GM10266 (cell line): ENCODE results near the gene ENTPD2.

ENCODE experiments used
- DNase-seq: peaks from one replicate; pipeline ENCODE4 v3.0.0; 2012; ENCODE audit errors: extremely low spot score
- TF ChIP-seq, protein P1 (sequence below): IDR thresholded peaks from 2 replicates; pipeline ENCODE4 v1.5.1; 2012; ENCODE audit warnings: mild to moderate bottlenecking, low read depth; ENCODE audit not compliant: control insufficient read depth, insufficient read depth; ENCODE audit errors: missing control alignments

The ENTPD2 gene

DNA sequence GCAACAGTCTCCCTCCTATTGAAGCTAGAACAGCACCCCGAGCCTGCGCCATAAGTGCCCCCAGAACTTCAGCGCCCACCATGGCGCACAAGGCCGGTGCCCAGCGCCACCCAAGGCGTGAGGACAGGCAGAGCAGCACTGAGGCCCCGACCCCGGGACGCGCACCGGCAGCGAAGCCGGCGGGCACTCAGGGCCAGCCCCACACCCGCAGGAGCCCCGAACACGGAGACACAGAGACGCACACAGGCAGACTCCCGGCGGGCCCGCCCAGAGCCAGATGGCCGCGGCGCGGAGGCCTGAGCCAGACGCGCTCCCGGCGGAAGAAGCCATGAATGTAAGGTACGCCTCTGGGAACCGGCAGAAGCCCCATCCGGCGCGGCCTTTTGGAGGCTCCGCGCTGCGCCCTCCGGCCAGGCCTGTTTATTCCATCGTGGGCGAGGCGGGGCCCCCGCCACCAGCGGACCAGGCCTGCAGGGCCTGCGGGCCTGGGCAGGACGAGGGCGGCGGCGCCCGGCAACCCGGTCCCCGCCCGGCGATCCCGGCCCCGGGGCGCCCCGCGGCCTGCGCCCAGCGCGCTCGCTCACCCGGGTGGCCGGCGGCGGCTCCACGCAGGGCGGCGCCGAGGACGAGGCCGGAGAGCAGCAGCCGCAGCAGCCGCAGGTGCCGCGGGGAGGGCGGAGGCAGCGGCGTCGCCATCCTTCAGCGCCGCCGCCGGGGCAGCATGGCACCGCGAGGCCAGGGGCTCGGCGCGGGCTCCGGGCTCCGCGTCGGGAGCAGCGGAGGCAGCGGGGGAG is 8.4 kb downstream of the ENTPD2 start:
- TF ChIP-seq, protein P1, sequence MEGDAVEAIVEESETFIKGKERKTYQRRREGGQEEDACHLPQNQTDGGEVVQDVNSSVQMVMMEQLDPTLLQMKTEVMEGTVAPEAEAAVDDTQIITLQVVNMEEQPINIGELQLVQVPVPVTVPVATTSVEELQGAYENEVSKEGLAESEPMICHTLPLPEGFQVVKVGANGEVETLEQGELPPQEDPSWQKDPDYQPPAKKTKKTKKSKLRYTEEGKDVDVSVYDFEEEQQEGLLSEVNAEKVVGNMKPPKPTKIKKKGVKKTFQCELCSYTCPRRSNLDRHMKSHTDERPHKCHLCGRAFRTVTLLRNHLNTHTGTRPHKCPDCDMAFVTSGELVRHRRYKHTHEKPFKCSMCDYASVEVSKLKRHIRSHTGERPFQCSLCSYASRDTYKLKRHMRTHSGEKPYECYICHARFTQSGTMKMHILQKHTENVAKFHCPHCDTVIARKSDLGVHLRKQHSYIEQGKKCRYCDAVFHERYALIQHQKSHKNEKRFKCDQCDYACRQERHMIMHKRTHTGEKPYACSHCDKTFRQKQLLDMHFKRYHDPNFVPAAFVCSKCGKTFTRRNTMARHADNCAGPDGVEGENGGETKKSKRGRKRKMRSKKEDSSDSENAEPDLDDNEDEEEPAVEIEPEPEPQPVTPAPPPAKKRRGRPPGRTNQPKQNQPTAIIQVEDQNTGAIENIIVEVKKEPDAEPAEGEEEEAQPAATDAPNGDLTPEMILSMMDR, result no peak

DNA sequence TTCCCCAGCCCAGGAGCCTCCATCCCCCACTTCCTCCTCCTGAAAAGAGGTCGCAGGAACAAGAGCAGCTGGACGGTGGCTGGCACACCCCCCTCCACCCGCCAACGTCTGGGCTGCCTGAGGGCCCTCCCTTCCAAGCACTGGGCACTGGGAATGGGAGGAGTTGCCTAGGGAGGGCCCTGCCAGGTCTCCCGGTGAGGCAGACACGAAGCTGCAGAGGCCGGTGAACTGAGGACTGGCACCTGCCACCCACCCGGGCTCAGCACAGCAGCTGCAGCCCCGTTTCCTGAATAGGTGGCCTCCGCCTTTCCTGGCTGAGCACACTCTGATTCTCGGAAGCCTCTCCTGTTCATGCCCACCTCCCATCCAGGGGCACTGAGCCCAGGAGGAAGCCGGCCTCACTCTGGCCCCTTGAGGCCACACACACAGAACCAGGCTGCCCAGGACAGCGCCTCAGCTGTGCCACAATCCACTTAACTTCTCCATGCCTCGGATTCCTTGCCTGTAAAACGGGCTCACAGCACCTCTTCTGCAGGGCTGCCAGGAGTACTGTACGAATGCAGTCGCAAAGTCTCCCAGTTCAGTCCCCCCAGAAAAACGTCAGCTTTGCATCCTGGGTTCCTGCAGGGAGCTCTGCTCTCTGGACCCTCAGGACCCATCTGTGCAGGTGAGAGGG is 9.2 kb downstream of the ENTPD2 start:
- DNase-seq, result no peak
- TF ChIP-seq, protein P1, result no peak

More for the DNA sequence above, 8.4 kb downstream of the ENTPD2 start:
- DNase-seq, result no peak

DNA sequence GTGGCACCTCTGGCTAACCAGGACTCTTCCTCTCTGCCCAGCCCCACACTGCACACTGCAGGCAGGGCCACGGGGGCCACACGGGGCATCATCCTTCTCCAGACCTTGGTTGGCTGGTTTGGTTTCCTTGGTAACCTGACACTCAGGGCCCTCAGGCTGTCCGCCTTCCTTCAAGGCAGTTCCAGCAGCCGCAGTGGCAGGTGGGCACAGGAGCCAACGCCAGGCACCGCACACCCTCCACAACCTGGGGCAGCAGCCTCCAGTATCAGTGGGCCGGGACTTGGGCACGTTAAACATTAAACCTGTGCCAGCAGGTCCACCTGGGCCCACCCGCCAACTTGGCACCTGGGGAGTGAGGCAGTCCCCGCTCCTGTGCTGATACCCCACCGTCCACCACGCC is 9.8 kb downstream of the ENTPD2 start:
- no peak for DNase-seq
- TF ChIP-seq, protein P1, result no peak

DNA sequence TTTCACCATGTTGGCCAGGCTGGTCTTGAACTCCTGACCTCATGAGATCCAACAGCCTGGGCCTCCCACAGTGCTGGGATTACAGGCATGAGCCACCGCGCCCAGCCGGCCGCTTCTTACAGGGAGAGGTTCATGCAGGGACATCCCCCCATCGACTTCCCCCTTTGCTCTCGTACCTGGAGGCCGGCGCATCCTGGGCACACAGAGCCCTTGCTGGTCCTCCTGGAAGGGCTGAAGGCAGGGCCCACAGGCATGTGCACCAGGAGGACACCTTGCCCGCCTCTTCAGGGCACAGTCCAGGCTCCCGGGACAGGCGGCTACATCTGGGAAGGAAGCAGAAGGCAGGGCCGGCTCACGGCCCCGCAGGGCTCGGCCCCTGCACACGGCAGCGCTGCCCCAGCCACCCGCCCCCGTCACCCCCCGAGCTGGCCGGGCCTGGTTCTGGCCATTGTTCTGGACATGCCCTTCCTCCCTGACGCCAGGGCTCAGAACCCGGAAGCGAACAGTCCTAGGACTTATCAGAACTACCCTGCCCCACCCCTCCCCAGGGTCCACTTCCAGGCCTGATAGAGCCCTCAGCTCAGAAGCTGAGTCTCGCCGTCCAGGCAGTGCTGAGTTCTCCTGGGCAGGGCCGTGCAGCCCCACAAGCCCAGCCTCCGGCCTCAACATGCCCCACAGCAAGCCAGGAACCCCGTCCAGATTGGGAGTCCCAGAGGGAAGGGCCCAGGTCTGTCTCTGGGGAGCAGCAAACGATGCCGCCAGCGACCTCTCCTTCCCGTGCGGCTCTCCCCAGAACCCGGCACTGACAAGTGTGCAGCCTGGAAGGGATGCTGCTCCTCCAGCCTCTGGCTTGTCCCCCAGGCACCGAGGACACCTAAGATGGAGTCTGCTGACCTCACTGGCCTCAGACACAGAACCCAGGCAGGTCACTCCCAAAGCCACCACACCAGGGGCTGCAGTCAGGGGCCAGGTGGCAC is 10.8 kb downstream of the ENTPD2 start:
- TF ChIP-seq, protein P1, result no peak
- no peak for DNase-seq

DNA sequence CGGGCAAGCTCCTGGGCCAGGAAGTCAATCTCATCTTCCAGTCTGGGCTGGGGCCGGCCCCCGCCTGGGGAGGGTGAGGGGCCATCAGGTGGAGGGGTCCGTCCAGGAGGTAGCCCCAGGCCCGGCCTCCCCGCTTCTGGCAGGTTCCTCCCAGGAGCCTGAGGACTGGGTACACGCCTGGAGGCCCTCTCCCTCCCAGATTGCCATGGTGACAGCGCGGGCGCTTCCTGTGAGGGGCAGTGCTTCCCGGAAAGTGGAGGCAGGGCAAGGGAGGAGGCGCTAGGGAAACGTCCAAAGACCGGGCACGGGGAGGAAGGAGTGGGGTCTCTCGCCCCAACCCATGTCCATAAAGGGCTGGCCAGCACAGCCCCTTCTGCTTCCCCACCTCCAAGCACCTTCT is 12.7 kb downstream of the ENTPD2 start:
- DNase-seq, result no peak
- TF ChIP-seq, protein P1, result no peak

DNA sequence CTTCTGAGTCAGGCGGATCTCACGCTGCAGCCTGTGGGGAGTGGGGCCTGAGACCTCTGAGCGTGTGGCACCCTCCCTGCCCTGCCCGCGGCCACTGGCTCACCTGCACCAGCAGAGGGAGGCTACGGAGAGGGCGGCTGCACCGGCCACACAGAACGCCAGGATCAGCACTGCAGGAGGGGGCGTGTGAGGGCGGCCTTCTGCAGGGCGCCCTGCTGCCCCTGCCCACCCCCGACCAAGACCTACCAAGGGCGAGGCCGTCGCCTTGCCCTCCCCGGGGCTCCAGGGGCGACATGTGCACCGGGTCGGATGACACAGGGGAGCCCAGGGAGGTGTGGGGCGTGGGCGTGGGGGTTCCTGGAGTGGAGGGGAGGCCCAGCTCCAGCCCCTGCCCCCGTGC is 13.3 kb downstream of the ENTPD2 start:
- TF ChIP-seq, protein P1, result no peak
- no peak for DNase-seq
